Measurements from ENCODE around the gene SEPTIN11.
A peak's percentile ranks its signal among the peaks of the same experiment; 100 is the strongest.

Gene SEPTIN11

GRCh38 chr4:76943790-76944189 is 5.8 kb upstream of the SEPTIN11 start:
- no peak overlapping the region for H3K27ac ChIP-seq
- no peak for TF ChIP-seq ZFX (IDR thresholded peaks at IDR 0.05; ENCODE audit: borderline replicate concordance)
- TF ChIP-seq, protein P1, sequence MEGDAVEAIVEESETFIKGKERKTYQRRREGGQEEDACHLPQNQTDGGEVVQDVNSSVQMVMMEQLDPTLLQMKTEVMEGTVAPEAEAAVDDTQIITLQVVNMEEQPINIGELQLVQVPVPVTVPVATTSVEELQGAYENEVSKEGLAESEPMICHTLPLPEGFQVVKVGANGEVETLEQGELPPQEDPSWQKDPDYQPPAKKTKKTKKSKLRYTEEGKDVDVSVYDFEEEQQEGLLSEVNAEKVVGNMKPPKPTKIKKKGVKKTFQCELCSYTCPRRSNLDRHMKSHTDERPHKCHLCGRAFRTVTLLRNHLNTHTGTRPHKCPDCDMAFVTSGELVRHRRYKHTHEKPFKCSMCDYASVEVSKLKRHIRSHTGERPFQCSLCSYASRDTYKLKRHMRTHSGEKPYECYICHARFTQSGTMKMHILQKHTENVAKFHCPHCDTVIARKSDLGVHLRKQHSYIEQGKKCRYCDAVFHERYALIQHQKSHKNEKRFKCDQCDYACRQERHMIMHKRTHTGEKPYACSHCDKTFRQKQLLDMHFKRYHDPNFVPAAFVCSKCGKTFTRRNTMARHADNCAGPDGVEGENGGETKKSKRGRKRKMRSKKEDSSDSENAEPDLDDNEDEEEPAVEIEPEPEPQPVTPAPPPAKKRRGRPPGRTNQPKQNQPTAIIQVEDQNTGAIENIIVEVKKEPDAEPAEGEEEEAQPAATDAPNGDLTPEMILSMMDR (IDR thresholded peaks at IDR 0.05) = no peak

DNA sequence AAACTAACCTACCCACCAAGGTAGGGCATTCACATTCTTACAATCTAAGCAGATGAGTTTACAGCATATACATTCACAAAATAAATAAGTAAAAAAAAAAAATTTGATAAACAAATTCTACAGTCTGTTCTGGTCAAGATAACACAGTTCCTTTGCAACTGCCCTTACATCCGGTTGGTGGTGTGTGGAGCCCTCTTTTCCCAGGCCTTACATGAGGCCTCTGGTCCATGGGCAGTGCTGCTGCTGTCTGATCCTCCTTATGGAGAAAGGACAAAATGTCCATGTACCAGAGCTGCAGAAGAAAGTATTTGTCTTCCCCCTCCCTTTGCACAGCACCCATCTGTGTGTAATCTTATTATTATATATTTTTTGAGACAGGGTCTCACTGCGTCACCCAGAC is 2.2 kb upstream of the SEPTIN11 start:
- no peak for TF ChIP-seq ZFX (IDR thresholded peaks at IDR 0.05; ENCODE audit: borderline replicate concordance)
- TF ChIP-seq, protein P1 (IDR thresholded peaks at IDR 0.05) = no peak
- no peak overlapping the region for H3K27ac ChIP-seq

DNA sequence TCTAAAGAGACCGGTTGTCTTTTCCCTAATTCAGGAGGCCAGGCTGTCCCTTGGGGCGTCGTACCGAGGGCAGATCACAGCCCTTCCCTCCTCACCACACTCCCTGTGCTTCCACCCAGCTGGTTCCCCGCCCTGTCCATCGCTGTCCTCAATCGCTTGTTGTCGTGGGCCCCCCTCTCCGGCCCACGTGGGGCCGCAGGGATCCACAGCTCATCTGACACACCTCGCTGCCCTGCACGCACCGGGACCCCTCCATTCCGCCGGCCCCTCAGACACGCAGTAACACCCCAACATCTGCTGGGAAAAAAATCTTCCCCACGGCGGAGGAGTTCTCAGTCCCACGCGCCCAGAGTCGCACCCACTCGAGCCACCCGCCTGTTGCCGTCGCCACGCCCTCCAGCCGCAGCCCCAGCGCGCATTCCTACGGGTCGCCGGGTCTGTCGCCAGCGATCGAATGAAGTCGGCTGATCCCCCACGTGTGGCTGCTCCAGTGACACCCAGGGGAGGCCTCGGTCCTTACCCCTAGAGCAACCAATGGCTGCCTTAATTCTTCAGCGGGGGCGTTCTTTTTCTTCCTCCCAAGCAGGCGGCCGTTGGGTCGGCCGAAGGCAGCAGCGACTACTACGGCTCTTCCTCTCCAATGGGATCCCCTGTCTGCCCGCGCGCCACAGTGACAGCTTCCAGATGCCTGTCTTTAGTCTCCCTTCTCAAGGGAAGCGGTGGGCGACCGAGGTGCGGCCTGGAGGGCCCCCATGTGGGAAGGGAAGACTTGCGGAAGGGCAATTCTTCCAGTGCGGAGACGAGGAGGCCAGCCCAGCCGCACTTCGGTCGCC is 893 bp upstream of the SEPTIN11 start:
- no peak for TF ChIP-seq ZFX (IDR thresholded peaks at IDR 0.05; ENCODE audit: borderline replicate concordance)
- peak overlapping the region; percentile 78 for H3K27ac ChIP-seq

GRCh38 chr4:76950052-76950955 is 752 bp downstream of the SEPTIN11 start:
- peak overlapping the region; percentile 78 for H3K27ac ChIP-seq
- no peak for TF ChIP-seq ZFX (IDR thresholded peaks at IDR 0.05; ENCODE audit: borderline replicate concordance)
- TF ChIP-seq, protein P1 (IDR thresholded peaks at IDR 0.05) = no peak

GRCh38 chr4:76950956-76951671 is 1.6 kb downstream of the SEPTIN11 start:
- H3K27ac ChIP-seq = peak overlapping the region; percentile 78
- TF ChIP-seq, protein P1 (IDR thresholded peaks at IDR 0.05) = no peak
- TF ChIP-seq ZFX (IDR thresholded peaks at IDR 0.05; ENCODE audit: borderline replicate concordance) = no peak

DNA sequence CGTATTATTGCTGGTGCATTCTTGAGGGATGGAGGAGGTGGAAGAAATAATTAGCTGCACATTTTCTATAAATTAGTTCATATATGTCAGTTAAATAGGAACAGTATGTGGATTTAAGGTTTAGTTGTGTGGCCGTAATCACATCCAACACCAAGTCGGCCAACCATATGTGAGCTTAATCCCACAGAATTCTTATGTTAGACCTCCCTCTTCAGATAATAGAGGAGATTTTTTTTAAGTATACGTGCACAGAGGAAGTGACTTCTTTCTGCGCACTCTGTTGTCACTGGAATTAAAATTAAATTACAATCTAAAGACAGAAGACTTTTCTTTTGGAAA is 2.1 kb downstream of the SEPTIN11 start:
- no peak overlapping the region for H3K27ac ChIP-seq
- TF ChIP-seq, protein P1 (IDR thresholded peaks at IDR 0.05) = no peak
- no peak for TF ChIP-seq ZFX (IDR thresholded peaks at IDR 0.05; ENCODE audit: borderline replicate concordance)

DNA sequence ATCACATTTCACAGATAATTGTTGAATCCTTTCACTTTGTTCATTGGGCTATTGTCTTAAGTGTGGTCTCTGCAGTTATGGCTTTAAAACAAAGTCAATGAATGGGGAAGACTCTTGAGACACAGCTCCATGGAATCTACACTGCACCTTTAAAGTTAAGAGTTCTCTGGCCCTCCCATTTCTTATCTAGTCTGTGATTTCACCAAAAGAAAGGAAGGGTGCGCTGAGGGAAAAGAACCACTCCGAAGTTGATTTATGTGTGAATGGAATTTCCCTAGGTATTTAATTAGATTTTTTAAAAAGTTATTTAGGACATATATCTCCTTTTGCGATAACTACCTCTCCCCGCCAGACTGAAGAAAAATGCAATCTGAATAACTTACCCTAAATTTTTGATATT is 2.5 kb downstream of the SEPTIN11 start:
- TF ChIP-seq ZFX (IDR thresholded peaks at IDR 0.05; ENCODE audit: borderline replicate concordance) = no peak

More for the DNA sequence above, 2.5 kb downstream of the SEPTIN11 start:
- H3K27ac ChIP-seq = no peak overlapping the region
